DMS114 treated with DMSO at 0.1 percent for 48 hours (cell line): Measurements from ENCODE around the gene B3GAT3.
A peak's percentile ranks its signal among the peaks of the same experiment; 100 is the strongest.
"Not testable (repeated sequence)": the region's sequence is repeated elsewhere in the genome, so short reads cannot be mapped to it uniquely, and the experiment has no call there.

Source experiments
- DNase-seq: peaks from one replicate; lab custom pipeline; 2025; ENCODE audit not compliant: unreplicated experiment; lab: John Stamatoyannopoulos, UW

B3GAT3 gene

DNA sequence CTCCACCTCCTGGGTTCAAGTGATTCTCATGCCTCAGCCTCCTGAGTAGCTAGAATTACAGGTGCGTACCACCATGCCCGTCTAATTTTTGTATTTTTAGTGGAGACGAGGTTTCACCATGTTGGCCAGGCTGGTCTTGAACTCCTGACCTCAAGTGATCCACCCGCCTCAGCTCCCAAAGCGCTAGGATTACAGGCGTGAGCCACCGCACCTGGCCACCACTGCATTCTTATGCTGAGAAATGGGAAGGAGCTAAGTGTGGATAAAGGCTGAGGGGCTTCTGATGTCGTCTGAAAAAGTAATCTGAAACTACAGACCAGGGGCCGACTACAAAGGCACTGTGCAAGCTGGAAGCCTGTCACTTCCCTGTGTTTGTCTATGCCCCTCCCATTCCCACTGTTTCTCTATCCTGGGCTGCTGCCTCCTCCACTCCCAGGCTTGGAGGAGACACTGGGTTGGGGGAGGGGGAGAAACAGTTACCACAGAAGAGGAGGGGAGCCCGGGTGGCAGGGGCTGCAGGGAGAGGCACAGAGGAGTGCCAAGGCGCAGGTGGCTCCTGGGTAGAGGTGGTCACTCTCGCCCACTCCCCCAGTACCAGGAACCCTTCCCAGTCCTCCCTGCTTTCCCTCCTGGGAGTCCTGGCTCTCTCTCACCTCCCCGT is 17.2 kb downstream of the B3GAT3 start:
- no peak for DNase-seq

DNA sequence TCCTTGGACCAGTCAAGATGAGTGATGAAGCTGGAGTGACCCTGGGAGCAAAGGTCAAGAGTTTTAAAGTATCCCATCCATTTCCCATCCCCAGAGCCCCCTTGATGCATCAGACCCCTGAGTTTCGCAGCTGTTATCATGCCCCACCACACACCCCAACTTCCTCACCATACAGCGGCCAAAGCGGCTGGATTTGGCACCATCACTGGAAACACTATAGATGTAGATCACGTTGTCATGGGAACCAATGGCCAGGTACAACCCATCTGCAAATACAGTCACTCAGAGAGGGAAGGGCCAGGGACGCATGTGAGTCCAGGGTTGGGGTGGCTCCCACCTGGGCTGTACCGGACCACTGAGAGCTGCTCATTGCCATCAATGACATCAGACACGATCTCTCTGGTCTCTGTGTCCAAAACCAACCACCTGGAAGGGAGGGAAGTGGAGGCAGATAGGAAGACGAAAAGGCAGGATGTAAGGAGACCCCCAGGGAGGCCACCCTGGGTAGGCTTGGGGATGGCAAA is 17.9 kb downstream of the B3GAT3 start:
- no peak for DNase-seq

DNA sequence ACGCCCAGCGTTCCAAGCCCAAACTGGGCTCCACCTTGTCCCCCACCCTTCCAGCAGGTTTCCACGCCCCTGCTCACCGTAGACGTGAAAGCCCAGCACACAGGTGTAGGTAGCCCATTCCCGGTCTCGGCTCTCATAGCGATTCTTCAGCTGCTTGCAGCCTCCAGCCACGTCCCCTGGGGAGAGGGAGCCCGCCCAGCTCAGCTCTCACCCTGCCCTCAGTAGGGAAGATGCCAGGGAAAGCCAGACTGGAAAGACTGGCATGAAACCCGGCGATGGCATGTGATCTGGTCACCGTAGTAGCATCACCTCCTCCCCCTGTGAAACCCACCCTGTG is 18.7 kb downstream of the B3GAT3 start:
- no peak for DNase-seq

- no peak for DNase-seq
These were observed 19.4 kb downstream of the B3GAT3 start for GRCh38 chr11:62602141-62603071.

GRCh38 chr11:62601372-62602140 is 20.2 kb downstream of the B3GAT3 start, which contains the start of gene MTA2:
TSS of gene MTA2 (minus strand) at chr11:62601865. CDS start at chr11:62601450, 415 bp downstream.
- DNase-seq, result peak; percentile 94

GRCh38 chr11:62601122-62601371 is 20.7 kb downstream of the B3GAT3 start:
- DNase-seq, result no peak

- no peak for DNase-seq
These were observed 21.2 kb downstream of the B3GAT3 start for GRCh38 chr11:62600367-62601121.

DNA sequence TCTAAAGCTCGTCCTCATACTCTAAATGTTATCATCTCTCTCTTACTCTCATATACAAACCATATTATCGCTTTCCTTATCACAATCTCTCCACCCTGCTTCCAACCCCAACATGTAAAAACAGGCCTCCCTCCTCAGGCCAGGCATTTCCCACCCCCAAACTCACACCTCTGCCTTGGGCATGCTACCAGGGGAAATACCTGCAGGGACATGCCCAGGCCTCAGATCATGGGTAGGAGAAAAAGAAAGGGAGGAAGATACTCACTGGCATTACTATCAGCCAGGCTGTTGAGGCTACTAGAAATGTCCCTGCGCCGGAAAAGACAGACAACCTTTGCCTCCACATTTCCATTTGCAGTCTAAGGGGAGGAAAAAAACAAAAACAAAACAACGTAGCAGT is 21.9 kb downstream of the B3GAT3 start:
- DNase-seq, result no peak

- DNase-seq, result peak; percentile 35
These were observed 22.6 kb downstream of the B3GAT3 start for GRCh38 chr11:62599069-62599696.

GRCh38 chr11:62595124-62595523 is 26.7 kb downstream of the B3GAT3 start:
- no peak for DNase-seq

- DNase-seq, result peak; percentile 54
These were observed 28.2 kb downstream of the B3GAT3 start for GRCh38 chr11:62593434-62594044.

DNA sequence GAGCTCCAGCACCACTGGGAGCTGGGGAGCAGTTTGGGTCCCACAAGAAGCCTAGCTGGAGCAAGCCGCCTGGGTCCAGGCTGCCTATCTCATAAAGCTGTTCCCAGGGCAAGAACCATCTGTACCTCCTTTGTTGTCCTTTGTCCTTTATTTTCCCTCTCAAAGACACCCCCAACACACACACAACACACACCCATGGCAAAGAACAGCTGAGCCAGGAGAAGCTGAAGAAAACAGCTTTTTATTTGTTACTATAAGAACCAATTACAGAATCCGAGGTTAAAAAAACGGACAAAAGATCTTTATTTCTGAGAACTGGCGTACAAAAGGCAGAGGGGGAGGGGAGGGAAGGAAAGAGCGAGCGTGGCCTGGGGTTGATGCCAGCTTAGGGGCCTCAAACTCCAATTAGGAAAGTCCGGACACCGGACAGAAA is 28.8 kb downstream of the B3GAT3 start:
- DNase-seq, result no peak

GRCh38 chr11:62592146-62592815 is 29.5 kb downstream of the B3GAT3 start:
- DNase-seq, result no peak

GRCh38 chr11:62591448-62592145 is 30.2 kb downstream of the B3GAT3 start, which contains the start of gene TUT1:
TSS of gene TUT1 (minus strand) at chr11:62591523. CDS start at chr11:62591485, 38 bp downstream.
- DNase-seq, result peak; percentile 99

DNA sequence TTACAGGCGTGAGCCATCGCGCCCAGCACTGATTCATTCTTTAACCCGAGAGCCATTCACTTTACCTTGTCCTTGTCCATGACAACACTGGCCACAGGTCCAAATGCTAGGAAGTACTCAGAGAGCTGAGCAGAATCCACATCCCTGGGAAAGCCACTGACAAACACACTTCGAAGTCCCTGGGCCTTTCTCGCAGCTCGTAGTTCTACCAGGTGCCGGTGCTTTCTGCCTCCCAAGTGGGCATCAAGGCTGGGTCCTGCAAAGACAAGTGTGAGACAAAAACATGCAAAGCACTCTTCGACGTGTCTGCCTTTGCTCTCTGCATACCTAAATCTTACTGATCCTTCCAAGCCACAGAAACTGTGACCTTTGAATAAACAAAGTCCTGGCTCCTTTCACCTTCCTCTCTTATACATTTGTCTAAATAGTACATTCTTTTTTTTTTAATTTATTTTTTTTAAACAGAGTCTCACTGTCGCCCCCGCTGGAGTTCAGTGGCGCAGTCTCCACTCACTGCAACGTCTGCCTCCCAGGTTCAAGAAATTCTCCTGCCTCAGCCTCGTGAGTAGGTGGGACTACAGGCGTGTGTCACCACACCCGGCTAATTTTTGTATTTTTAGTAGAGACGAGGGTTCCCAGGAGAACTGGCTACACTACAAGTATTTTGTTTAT is 32.7 kb downstream of the B3GAT3 start:
- DNase-seq, result peak; percentile 18

DNA sequence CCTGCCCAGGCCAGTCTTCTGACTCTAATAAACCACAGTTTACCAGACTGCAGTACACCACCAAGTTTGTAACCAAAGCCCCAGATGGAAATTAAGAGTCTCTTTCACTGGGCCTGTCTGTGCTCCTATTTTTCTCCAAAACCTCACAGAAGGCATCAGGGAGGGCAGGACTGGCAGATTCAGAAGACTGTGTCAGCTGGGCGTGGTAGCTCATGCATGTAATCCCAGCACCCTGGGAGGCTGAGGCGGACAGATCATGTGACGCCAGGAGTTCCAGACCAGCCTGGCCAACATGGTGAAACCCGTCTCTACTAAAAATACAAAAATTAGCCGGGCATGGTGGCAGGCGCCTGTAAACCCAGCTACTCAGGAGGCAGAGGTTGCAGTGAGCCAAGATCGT is 36.4 kb downstream of the B3GAT3 start:
- DNase-seq, result not testable (repeated sequence)

GRCh38 chr11:62581735-62582134 is 40.1 kb downstream of the B3GAT3 start:
- DNase-seq, result not testable (repeated sequence)
